ENCODE measurements around the gene ETHE1. TPM values are rescaled to one million over a fixed set of nuclear protein-coding genes. Genes with fewer than 3 reads are reported as not detected.
A peak's percentile ranks its signal among the peaks of the same experiment; 100 is the strongest.
"Not testable (repeated sequence)": the region's sequence is repeated elsewhere in the genome, so short reads cannot be mapped to it uniquely, and the experiment has no call there.

Gene ETHE1
- total RNA-seq, 2 experiments from 2014 or later, result 41.5 to 44.8 TPM

DNA sequence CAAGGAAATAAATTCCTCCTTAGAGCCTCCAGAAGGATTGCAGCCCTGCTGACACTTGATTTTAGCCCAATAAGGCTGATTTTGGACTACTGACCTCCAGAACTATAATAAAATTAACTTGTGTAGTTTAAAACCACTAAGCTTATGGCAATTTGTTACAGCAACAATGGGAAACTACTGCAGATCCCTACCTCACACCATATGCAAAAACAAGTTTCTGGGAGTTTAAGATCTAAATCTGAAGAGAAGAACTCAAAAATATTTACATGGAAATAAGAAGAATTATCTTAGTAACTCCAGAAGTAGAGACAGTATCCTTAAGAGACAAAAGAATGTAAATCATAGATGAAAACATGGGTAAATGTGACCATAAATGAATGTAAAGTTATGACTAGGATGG lies 11.9 kb upstream of the ETHE1 start:
- no peak for DNase-seq
- Mint-ChIP-seq H3K4me3 (no peak overlapping the region), H3K27ac (no peak overlapping the region), H3K9me3 (peaks cover 7% of the 10 kb centered on the region), H3K4me1 (peaks cover 3% of the 10 kb centered on the region), H3K27me3 (no peaks in the 10 kb centered on the region), H3K36me3 (peaks cover 40% of the 10 kb centered on the region)

DNA sequence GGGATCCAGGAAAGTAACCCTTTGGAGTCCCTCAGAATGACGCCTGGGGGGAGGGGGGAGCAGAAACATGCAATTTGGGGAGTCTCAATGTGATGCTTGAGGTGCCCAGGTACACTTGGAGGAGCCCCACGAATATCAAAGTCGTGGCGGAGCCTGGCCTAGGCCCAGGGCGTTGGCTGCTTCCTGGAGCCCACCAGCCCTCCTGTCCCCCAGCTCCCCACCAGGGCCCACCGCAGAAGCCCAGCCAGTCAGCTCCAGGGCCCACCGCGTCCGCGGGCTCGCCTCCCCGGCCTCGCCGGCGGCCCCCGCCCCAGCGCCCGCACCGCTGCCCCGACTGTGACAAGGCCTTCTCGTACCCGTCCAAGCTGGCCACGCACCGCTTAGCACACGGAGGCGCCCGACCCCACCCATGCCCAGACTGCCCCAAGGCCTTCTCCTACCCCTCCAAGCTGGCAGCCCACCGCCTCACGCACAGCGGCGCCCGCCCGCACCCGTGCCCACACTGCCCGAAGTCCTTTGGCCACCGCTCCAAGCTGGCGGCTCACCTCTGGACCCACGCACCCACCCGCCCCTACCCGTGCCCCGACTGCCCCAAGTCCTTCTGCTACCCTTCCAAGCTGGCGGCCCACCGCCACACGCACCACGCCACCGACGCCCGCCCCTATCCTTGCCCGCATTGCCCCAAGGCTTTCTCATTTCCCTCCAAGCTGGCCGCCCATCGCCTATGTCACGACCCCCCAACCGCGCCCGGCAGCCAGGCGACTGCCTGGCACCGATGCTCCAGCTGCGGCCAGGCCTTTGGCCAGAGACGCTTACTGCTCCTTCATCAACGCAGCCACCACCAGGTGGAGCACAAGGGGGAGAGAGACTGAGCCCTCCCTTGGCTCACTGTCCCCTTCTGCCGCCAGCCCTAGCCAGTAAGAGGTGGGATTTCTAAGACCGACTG lies 8.1 kb upstream of the ETHE1 start:
- peak; percentile 36 for DNase-seq
- Mint-ChIP-seq H3K36me3 (peaks cover 26% of the 10 kb centered on the region), H3K27ac (peak overlapping the region; percentile 76), H3K9me3 (peaks cover 7% of the 10 kb centered on the region), H3K4me3 (peak overlapping the region; percentile 40), H3K4me1 (peaks cover 14% of the 10 kb centered on the region), H3K27me3 (no peaks in the 10 kb centered on the region)

DNA sequence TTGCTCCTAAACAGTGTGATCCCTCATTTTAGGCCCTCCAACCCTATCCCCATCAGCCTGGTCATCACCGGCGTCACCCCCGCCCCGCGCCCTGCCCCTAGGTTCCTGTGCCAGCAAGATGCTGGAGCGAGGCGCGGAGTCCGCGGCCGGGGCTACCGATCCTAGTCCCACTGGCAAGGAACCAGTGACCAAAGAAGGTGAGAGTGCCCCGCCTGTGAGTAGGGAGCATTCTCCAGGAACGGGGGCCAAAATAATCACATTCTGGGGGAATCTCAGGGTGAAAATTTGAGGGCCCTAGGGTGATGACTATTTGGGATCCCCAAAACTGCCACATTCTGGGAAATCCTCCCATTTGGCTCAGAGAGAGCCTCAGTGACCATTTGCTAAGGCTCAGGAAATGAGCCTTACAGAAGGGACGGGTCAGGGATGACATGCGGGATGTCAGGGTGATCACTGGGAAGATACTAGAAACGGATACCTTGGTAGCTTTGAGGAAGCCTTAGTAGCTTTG lies 7.4 kb upstream of the ETHE1 start:
- Mint-ChIP-seq H3K4me1 (peaks cover 14% of the 10 kb centered on the region), H3K4me3 (peak overlapping the region; percentile 92), H3K9me3 (peaks cover 7% of the 10 kb centered on the region), H3K27ac (peak overlapping the region; percentile 97), H3K36me3 (peaks cover 19% of the 10 kb centered on the region), H3K27me3 (no peaks in the 10 kb centered on the region)
- DNase-seq, result no peak

DNA sequence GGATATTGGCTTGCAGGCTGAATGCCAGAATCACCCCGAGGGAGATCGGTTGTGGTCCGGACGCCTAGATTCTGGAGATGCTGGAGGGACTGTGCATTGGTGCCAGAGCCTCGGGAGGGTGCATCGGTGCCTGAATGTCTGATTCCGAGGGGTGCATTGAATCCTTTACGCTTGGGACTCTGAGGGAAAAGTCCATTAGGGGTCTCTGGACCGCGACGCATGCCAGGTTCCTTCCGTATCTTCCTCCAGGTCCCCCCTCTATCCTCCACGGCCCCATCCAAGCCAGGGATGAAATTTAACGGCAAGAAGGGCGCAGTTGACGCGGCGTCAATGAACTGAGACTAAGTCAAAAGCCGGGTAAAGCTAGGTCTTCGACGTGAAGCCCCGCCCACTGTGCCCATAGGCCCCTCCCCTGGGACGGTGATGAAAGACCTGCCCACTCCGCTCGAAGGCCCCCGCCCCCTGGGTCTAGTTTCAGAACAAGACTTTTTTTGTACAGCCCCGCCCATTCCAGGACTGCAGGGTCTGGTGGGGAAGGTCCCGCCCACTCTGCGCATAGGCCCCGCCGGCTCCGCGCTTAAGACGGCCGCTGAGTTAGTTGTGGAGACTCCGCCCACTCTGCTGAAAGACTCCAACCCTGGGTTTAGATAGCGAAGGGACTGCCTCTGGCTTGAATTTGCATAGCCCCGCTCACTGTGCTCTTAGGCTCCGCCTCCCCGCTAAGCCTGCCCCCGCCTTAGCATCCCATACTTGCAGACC lies 6.7 kb upstream of the ETHE1 start:
- Mint-ChIP-seq H3K9me3 (peaks cover 3% of the 10 kb centered on the region), H3K27me3 (no peaks in the 10 kb centered on the region), H3K36me3 (peaks cover 13% of the 10 kb centered on the region), H3K4me1 (peaks cover 14% of the 10 kb centered on the region), H3K27ac (peak overlapping the region; percentile 97), H3K4me3 (peak overlapping the region; percentile 92)
- peak; percentile 97 for DNase-seq

DNA sequence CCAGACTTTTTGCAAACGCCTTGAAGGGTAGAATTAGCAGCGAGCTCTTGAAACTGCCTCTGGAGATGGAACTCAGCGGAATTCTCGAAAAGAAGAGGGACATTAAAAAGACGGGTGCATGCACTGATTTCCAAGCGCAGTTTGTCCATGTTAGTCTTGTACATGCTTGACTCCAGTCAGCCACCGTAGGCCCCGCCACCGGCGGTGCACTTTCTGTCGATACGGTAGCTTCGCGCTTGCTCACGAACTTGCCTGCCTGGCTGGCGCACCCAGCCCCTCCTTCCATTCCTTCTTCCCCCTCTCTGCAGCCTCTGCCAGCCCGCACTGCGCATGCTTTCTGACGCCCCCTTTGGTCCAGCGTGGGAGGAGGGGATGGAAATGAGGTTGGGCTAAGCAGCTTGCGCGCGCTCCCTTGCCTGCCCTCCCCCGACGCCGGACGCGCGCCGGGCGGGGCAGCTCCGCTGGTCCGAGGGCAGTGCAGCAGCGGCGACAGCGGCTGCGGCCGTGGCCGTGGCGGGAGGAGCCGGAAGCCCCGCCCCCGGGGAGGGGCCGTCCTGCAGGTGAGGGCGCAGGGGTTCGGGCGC lies 6.1 kb upstream of the ETHE1 start, which contains the start of gene ZNF575:
ZNF575 (plus strand) TSS at position 227 of the 584 bp plus-strand sequence. CDS start 1,235 bp downstream, outside the sequence.
- H3K4me1 Mint-ChIP-seq, result peaks cover 16% of the 10 kb centered on the region
- H3K9me3 Mint-ChIP-seq, result no peaks in the 10 kb centered on the region
- peaks cover 6% of the 10 kb centered on the region for H3K36me3 Mint-ChIP-seq
- peak within 1 kb of the TSS; percentile 97 for H3K27ac Mint-ChIP-seq
- H3K27me3 Mint-ChIP-seq, result no peaks in the 10 kb centered on the region
- peak; percentile 92 for DNase-seq
- peak within 1 kb of the TSS; percentile 92 for H3K4me3 Mint-ChIP-seq

DNA sequence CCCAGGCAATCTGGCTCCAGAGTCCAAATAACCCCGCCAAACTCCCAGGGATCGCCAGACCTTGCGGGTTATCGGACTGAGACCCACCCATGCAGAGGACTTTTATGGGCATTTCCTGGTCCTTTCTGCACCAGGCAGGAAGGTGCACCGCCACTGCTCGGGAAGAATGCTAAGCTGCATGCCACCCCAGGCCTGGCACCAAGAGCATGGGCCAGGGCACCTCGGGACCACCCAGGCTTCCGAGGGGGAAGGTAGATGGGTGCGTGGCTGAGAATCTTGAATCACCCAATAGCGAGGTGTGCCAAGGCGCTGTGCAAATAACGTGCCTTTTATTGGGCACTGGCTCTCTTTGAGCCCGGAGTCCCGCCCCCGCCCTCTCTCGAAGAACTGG lies 5.6 kb upstream of the ETHE1 start:
- Mint-ChIP-seq H3K27ac (peak overlapping the region; percentile 84), H3K4me1 (peaks cover 20% of the 10 kb centered on the region), H3K9me3 (no peaks in the 10 kb centered on the region), H3K4me3 (peak overlapping the region; percentile 92), H3K27me3 (no peaks in the 10 kb centered on the region), H3K36me3 (peaks cover 5% of the 10 kb centered on the region)
- DNase-seq, result no peak

DNA sequence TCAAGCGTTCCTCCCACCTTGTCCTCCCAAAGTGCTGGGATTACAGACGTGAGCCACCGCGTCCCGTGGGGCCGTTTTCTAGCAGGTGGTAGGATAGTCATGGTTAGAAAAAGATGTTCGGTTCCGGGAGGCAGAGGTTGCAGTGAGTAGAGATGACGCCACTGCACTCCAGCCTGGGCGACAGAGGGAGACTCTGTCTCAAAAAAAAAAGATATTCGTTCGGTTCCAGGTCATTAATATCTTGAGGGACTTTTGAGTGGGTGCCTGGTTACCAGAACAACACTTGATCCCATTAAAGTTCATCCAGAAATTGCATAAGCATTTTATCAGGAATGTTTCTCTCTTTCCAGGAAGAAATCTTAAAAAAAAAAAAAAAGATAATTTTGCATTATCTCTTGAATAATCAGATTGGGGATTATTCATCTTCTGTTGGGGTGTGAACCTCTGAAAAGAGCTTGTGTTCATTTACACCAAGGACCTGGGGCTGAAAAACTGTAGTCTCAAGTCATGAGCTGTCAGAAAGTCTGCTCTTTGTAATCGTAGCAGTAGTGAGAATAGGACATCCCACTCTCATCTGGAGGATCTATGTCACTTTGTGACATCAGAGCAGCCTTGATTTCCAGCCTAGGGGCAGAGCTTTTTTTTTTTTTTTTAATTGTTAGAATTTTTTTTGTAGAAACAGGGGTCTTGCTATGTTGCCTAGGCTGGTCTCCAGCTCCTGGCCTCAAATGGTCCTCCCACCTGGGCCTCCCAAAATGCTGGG lies 1.0 kb upstream of the ETHE1 start:
- DNase-seq, result no peak
- Mint-ChIP-seq H3K27me3 (no peaks in the 10 kb centered on the region), H3K4me1 (peaks cover 27% of the 10 kb centered on the region), H3K36me3 (peaks cover 2% of the 10 kb centered on the region), H3K9me3 (no peaks in the 10 kb centered on the region), H3K27ac (no peak overlapping the region), H3K4me3 (no peak overlapping the region)

DNA sequence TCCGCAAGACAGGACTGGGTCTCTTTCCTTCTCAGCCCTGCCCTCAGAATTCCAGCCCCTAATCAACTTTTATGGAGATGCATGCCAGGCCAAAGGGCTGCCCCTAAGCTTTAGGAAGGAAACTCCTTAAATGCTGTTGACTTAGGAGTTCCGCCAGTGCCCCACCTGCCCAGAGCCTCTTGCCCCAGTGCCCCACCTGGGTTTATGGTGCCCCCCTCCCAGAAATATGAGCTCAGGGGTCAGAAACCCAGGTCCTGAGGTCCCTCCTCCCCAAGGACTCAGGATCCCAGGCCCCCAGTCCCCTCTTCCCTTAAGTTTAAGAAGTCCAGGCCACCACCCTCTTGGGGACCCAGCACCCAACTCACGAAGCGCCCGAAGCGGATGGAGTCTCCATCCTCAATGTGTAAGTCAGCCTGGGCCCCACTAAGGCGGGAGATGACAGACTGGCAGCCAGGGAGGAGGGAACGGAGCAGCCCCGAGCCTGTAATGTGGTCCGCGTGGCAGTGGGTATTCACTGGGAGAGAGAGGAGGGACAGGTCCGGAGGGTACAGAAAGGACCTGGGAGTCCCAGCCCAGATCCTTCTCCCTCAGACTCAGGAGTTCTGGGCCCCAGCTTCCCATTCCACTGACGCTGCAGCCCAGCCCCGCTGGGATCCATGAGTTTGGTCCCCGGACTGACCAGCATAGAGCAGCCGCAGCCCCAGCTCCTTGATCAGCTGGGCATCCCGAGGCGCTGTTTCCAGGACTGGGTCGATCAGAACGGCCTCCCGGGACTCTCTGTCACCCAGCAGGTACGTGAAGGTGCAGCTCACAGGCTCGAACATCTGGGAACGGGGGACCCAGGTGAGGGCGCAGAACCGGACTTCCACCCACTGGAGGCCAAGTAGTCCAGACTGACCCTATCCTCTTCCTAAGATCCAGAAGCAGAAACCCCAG lies 897 bp downstream of the ETHE1 start:
- peaks cover 5% of the 10 kb centered on the region for H3K36me3 Mint-ChIP-seq
- peak overlapping the region; percentile 92 for H3K27ac Mint-ChIP-seq
- peak; percentile 34 for DNase-seq
- no peaks in the 10 kb centered on the region for H3K27me3 Mint-ChIP-seq
- H3K4me3 Mint-ChIP-seq, result peak overlapping the region; percentile 94
- peaks cover 23% of the 10 kb centered on the region for H3K4me1 Mint-ChIP-seq
- no peaks in the 10 kb centered on the region for H3K9me3 Mint-ChIP-seq

DNA sequence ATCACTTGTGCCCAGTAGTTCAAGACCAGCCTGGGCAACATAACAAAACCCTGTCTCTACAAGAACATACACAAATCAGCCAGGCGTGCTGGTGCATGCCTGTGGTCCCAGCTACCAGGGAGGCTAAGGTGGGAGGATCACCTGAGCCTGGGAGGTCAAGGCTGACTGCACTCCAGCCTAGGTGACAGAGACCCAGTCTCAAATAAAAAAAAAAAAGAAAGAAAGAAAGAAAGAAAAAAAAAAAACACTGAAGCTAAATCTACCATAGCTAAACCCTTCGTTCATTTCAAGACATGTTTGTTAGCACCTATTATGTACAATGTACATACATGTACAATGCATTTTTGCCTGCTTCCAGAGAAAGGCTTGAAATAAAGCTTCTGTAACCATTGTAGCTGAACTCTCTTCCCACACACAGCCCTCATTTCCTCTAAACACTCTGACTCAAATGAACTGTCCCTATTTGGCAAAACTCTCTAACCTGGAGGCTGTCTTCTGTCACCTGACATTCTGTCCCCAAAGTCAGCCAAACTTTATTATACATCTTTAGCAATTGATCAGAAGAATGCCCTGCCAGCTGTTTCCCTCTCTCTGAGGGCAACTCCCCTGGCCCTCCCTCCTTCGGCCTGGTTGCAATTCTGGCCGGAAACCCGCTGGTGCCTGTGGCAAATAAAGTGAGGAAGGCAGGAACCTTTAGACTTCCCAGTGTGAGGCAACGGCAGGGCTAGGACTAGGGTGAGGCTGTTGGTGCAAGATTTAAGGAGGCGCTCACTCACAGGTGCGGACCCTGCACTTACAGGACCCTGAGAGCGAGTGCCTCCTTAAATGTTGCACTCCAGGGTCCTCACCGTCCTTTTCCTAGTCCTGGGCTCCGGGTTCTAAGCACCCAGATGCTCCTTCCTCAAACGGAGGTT lies 1.8 kb downstream of the ETHE1 start:
- Mint-ChIP-seq H3K9me3 (no peaks in the 10 kb centered on the region), H3K4me1 (peaks cover 23% of the 10 kb centered on the region), H3K4me3 (peak overlapping the region; percentile 94), H3K27ac (peak overlapping the region; percentile 92), H3K36me3 (peaks cover 5% of the 10 kb centered on the region), H3K27me3 (no peaks in the 10 kb centered on the region)
- DNase-seq, result peak; percentile 26

DNA sequence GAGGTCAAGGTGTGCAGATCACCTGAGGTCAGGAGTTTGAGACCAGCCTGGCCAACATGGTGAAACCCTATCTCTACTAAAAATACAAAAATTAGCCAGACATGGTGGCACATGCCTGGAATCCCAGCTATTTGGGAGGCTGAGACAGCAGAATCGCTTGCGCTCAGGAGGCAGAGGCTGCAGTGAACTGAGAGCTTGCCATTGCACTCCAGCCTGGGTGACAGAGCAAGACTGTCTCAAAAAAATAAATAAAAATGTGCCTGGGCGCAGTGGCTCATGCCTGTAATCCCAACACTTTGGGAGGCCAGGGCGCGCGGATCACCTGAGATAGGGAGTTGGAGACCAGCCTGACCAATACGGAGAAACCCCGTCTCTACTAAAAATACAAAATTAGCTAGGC lies 3.3 kb downstream of the ETHE1 start:
- peaks cover 32% of the 10 kb centered on the region for H3K4me1 Mint-ChIP-seq
- DNase-seq, H3K4me3 Mint-ChIP-seq, H3K9me3 Mint-ChIP-seq, H3K27me3 Mint-ChIP-seq, H3K27ac Mint-ChIP-seq, H3K36me3 Mint-ChIP-seq: not testable (repeated sequence)

DNA sequence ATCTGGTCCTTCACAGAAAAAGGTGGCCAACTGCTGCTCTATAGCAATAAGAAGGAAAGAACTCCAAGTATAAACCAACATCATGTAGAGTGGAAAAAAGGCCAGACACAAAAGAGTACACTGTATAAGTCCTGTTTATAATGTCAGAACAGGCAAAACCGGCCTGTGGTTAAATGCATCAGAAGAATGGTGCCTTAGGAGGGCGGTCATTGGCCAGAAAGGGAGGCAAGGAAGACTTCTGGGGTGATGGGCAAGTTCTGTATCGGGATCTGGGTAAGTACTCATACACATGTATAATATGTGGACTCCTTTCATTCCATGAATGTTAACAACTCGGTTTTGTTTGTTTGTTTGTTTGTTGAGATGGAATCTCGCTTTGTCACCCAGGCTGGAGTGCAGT lies 4.1 kb downstream of the ETHE1 start:
- Mint-ChIP-seq H3K9me3 (no peaks in the 10 kb centered on the region), H3K27ac (peak overlapping the region; percentile 63), H3K4me3 (no peak overlapping the region), H3K36me3 (peaks cover 5% of the 10 kb centered on the region), H3K4me1 (peaks cover 32% of the 10 kb centered on the region), H3K27me3 (no peaks in the 10 kb centered on the region)
- DNase-seq, result no peak

DNA sequence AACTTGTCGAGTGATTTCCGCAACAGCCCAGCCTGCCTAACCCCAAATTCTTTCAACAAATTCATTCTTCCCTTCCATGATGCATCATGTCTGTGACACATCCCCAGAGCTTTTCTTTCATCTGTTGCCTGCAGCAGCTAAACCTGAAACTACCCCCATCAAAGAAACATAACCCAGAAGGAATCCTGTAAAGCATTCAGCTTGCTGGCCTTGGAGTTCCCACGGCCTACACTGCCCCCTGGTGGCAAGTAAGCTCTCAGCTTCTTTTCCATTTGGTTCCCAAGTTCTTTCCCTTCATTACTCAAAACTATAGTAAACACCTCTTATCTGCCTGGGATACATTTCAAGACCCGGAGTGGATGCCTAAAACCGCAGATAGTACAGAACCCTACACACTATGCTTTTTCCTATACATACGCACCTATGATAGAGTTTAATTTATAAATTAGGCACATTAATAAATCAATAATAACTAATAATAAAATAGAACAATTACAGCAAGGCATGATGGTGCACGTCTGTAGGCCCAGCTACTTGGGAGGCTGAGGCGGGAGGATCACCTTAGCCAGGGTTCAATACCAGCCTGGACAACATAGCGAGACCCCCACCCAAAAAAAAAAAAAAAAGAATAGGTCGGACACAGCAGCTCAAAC lies 7.4 kb downstream of the ETHE1 start:
- Mint-ChIP-seq H3K27me3 (no peaks in the 10 kb centered on the region), H3K4me1 (peaks cover 22% of the 10 kb centered on the region), H3K36me3 (peaks cover 5% of the 10 kb centered on the region), H3K4me3 (no peak overlapping the region), H3K27ac (peak overlapping the region; percentile 68), H3K9me3 (no peaks in the 10 kb centered on the region)
- peak; percentile 73 for DNase-seq
